IPS-15b (cell line): ENCODE data around the gene ARL14EP.

ENCODE experiments used
- H3K27me3 ChIP-seq: one replicate; pipeline ENCODE4 v1.6.1; 2013; ENCODE audit warnings: low read length; ENCODE audit not compliant: control insufficient read depth, insufficient read depth
- H3K36me3 ChIP-seq: one replicate; pipeline ENCODE4 v1.6.1; 2013; ENCODE audit warnings: low read length; ENCODE audit not compliant: control insufficient read depth, insufficient read depth
- H3K4me1 ChIP-seq: one replicate; pipeline ENCODE4 v1.6.1; 2013; ENCODE audit warnings: mild to moderate bottlenecking, low read length; ENCODE audit not compliant: control insufficient read depth, insufficient read depth
- H3K4me3 ChIP-seq: one replicate; pipeline ENCODE4 v1.5.1; 2013; ENCODE audit warnings: low read depth, low read length
- H3K9ac ChIP-seq: one replicate; pipeline ENCODE4 v1.6.1; 2013; ENCODE audit warnings: low read depth, mild to moderate bottlenecking, low read length
- H3K9me3 ChIP-seq: one replicate; pipeline ENCODE4 v1.6.1; 2013; ENCODE audit warnings: mild to moderate bottlenecking, low read length; ENCODE audit not compliant: control insufficient read depth, insufficient read depth

The ARL14EP gene

DNA sequence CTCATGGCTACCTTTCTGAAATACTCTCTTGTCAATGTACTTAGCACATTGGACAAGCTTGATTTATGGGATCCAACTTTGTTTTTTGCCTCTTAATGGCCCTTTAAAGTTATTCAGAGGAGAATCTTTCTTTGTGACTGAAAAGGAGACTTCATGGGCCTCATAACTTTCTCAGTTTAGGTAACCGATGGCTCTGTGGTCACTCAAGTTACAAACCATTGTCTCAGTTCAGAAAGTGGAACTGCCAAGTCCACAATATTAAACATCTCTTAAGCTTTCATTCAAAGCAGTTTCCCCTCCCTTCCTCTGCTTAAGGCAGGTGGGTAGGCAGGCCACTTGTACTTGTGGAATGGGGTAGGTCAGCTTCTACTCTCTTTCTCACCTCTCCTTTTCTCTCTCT lies 12.3 kb upstream of the ARL14EP start:
- Histone ChIP-seq H3K36me3 (no peaks in the 10 kb centered on the region), H3K9me3 (no peaks in the 10 kb centered on the region), H3K9ac (no peak overlapping the region)

DNA sequence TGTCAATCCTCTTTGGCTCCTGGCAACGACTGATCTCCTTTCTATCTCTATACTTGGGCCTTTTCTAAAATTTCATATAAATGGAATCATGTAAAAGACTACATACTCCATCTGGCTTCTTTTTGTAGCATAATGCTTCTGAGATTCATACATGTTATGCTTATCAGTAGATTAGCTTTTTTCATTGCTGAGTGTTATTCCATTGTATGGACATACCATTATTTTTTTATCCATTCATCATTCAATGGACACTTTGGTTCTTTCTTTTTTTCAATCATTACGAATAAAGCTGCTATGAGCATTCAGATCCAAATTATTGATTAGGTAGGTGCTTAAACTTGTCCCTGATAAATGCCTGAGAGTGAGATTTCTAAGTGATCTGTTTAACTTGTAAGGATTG lies 11.7 kb upstream of the ARL14EP start:
- no peaks in the 10 kb centered on the region for H3K4me1 ChIP-seq
- no peaks in the 10 kb centered on the region for H3K9me3 ChIP-seq
- no peak overlapping the region for H3K4me3 ChIP-seq
- H3K36me3 ChIP-seq: no peaks in the 10 kb centered on the region
- no peak overlapping the region for H3K9ac ChIP-seq
- no peaks in the 10 kb centered on the region for H3K27me3 ChIP-seq

More for the DNA sequence above, 12.3 kb upstream of the ARL14EP start:
- H3K4me3 ChIP-seq: no peak overlapping the region
- no peaks in the 10 kb centered on the region for H3K27me3 ChIP-seq
- H3K4me1 ChIP-seq: no peaks in the 10 kb centered on the region

DNA sequence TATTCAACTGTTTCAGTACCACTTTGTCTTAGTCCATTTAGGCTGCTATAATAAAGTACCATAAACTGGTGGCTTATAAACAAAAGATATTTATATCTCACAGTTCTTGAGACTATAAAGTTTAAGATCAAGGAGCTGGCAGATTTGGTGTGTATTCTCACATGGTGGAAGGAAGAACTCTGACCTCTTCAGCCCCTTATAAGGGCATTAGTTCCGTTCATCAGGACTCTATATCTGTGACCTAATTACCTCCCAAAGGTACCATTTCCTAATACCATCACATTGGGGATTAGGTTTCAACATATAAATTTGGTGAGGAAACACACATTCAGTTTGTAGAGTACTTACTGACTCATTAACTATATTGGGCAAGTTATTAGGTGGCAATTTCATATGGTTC lies 10.7 kb upstream of the ARL14EP start:
- Histone ChIP-seq H3K9ac (no peak overlapping the region), H3K9me3 (no peaks in the 10 kb centered on the region), H3K4me1 (no peaks in the 10 kb centered on the region), H3K36me3 (no peaks in the 10 kb centered on the region), H3K27me3 (no peaks in the 10 kb centered on the region), H3K4me3 (no peak overlapping the region)

DNA sequence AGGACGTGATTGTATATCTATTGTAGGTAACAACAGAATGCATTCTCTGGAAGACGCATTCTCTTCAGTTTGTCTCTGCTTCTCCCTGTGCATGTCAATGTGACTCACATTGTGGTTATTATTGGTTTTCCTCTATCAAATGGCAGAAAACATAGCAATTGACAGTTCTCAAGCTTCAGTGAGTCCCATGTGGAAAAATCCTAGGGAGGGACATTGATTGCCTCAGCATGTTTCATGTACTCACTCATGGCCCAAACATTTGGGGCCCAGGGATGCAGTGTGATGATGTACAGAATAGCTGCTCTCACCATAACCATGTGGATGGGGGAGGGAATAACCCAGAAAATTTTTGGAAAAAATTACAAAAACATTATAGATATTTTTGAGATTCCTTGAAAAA lies 9.3 kb upstream of the ARL14EP start:
- Histone ChIP-seq H3K4me1 (no peaks in the 10 kb centered on the region), H3K27me3 (no peaks in the 10 kb centered on the region), H3K9me3 (no peaks in the 10 kb centered on the region), H3K4me3 (no peak overlapping the region), H3K9ac (no peak overlapping the region), H3K36me3 (no peaks in the 10 kb centered on the region)

DNA sequence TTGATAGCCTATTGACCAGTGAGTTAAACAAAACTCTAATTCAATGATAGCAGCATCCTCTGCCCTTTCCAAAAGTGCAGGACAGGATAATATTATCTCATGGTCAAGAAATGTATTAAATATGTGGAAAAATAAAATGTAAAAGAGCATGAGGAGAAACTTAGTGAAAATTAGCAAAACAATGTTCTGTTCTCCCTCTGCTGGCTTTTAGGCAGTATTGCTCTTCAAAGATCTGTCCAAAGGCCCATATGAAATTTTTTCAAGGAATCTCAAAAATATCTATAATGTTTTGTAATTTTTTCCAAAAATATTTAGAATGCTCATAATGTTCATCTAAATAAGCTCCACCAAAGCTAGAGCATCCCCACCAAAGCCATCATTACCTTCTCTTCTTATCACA lies 8.3 kb upstream of the ARL14EP start:
- Histone ChIP-seq H3K4me1 (no peaks in the 10 kb centered on the region), H3K27me3 (no peaks in the 10 kb centered on the region), H3K4me3 (no peak overlapping the region), H3K9me3 (no peaks in the 10 kb centered on the region), H3K36me3 (no peaks in the 10 kb centered on the region), H3K9ac (no peak overlapping the region)

DNA sequence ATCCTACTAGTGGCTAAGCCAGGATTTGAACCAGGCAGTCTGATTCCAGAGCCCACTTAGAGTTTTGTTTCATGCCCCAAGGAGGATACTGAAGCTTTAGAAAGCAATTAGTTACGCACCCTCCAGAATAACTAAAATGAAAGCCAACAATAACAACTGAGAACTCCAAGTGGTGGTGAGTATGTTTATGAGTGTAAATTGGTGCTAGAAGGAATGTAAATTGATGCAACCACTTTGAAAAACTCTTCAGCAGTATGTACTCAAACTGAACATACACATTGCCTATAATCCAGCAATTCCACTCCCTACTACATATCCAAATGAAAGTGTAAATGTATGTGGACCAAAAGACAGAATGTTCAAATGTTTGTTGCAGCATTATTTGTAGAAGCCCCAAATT lies 6.7 kb upstream of the ARL14EP start:
- Histone ChIP-seq H3K9ac (no peak overlapping the region), H3K9me3 (no peaks in the 10 kb centered on the region), H3K4me3 (no peak overlapping the region), H3K36me3 (no peaks in the 10 kb centered on the region), H3K27me3 (no peaks in the 10 kb centered on the region), H3K4me1 (no peaks in the 10 kb centered on the region)

DNA sequence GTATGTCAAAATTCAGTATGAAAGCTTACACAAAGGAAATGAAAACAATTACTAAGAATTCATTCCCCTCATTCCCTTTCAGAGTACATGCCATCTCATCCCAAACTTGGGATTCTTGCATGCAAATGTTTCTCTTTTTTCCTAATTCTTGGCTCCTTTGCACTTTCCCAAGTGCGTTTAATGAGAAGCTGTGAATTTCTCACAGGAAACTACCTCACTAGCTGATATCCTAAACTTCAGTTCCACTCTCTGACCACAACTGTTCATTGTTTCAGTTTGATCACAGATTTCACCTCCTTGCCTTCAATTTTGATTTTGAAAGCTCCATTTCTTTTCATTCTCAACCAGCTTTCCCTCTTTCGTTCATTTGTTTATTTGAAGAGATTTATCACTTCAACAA lies 5.9 kb upstream of the ARL14EP start:
- Histone ChIP-seq H3K4me3 (no peak overlapping the region), H3K36me3 (no peaks in the 10 kb centered on the region), H3K9me3 (no peaks in the 10 kb centered on the region), H3K9ac (no peak overlapping the region), H3K4me1 (no peaks in the 10 kb centered on the region), H3K27me3 (no peaks in the 10 kb centered on the region)

DNA sequence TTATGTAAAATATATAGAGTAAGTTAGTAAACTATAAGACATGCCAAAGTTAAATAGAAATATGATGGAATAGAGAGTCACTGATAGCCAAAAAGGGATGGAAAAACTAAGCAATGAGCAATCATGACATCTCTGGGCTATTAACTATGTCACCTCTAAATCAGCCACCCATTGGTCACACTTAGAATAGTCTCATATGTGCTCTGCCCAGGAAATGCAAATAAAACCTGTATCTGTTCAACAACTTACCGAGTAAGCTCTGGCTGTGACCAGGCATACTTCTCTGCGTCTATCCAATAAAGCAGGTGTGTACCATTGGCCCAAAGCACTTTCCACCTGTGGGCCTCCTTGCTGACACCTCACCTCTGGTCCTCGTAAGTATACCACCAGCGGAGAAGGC lies 1.6 kb upstream of the ARL14EP start:
- no peaks in the 10 kb centered on the region for H3K9me3 ChIP-seq
- no peaks in the 10 kb centered on the region for H3K36me3 ChIP-seq
- H3K4me3 ChIP-seq: no peak overlapping the region
- H3K4me1 ChIP-seq: peaks cover 3% of the 10 kb centered on the region
- no peaks in the 10 kb centered on the region for H3K27me3 ChIP-seq
- H3K9ac ChIP-seq: no peak overlapping the region

DNA sequence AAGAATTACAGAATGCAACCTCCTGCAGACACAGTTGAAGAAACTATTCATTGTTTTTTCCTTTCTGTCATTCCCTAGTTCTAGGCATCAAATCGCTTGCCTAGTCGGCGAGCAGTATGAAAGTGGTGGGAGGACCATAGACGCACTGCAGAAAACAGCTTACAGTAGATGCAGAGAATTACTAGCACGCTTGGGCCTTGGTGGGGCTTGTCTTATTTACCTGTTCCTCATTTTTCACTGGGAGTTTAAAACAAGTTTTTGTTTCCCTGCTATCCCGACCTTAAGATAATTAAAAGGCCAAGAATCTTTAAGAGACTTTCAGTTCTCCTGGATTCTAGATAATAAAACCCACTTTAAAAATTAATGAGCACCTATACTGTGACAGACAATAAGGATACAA lies 713 bp upstream of the ARL14EP start:
- Histone ChIP-seq H3K4me3 (peak overlapping the region; percentile 77), H3K9ac (no peak overlapping the region), H3K27me3 (no peaks in the 10 kb centered on the region), H3K36me3 (no peaks in the 10 kb centered on the region), H3K4me1 (peaks cover 3% of the 10 kb centered on the region), H3K9me3 (no peaks in the 10 kb centered on the region)

DNA sequence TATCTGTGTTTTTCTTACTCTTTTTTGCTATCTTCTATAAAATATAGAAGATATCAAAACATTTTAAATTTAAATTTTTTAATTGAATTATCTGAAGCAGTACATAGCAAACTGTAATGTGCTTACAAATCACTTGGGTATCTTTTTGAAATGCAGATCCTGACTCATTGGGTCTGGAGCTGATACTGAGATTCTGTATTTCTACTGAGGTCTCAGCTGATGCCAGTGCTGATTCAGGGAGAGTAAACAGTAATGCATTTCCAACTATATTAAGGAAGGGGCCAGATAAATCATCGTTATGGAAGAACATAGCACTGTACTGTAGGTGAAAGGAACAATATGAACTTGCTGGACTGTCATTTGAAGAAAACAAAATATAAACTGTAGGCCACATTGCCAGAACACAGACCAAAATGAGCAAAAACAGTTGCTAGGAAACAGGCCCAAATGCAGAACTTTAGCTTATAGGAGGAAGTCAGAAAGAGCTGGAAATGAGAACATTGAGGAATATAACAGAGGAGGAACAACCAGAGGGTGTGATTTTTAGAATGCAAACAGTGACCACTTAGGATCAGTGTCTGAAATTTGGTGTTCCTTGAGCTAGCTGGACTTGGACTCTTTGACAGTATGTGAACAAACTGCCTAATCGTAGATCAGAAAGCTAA lies 3.3 kb downstream of the ARL14EP start:
- no peaks in the 10 kb centered on the region for H3K36me3 ChIP-seq

DNA sequence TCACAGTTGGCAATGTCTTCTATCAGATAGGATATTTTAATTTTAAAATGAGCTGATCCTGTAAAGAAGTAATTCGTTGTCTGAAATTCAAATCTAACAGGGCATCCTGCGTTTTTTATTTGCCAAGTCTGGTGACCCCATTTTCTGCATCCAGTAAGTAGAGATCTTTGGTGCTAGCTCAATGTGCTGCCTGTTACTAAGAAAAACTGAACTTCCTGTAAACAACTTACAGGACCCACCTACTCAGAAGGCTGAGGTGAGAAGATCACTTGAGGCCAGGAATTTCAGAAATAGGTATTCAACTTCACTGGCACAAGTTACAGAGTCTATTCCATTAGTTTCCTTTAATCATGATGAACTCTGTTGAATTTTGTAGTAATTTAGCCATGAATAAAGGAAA lies 4.0 kb downstream of the ARL14EP start:
- no peak overlapping the region for H3K9ac ChIP-seq
- H3K4me3 ChIP-seq: no peak overlapping the region
- H3K9me3 ChIP-seq: no peaks in the 10 kb centered on the region
- peaks cover 3% of the 10 kb centered on the region for H3K4me1 ChIP-seq
- H3K36me3 ChIP-seq: no peaks in the 10 kb centered on the region
- H3K27me3 ChIP-seq: no peaks in the 10 kb centered on the region

More for the DNA sequence above, 3.3 kb downstream of the ARL14EP start:
- Histone ChIP-seq H3K4me3 (no peak overlapping the region), H3K4me1 (peaks cover 3% of the 10 kb centered on the region), H3K27me3 (no peaks in the 10 kb centered on the region), H3K9ac (no peak overlapping the region), H3K9me3 (no peaks in the 10 kb centered on the region)

DNA sequence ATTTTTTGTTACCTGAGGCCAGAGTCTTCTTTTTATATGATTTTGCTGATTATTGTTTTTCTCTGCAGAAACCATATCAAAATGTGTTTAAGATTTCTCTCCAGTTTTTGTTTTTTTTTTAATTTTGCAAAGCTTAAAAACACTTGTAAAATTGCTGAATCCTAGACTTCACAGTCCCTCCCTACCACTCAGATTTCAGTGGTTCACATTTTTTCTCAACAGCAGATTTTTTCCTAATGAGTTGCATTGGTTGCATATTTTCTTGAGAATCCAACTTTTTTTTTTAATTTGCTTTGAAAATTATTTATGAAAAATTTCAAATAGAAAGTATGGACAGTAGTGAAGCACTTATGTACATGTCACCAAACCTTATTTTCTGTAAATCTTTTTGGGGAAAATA lies 5.8 kb downstream of the ARL14EP start:
- peaks cover 3% of the 10 kb centered on the region for H3K4me1 ChIP-seq
- H3K9me3 ChIP-seq: no peaks in the 10 kb centered on the region
- H3K36me3 ChIP-seq: no peaks in the 10 kb centered on the region
- no peaks in the 10 kb centered on the region for H3K27me3 ChIP-seq
- H3K4me3 ChIP-seq: no peak overlapping the region
- H3K9ac ChIP-seq: no peak overlapping the region
